Activated CD4-positive, alpha-beta T cell treated with anti-CD3 and anti-CD28 coated beads for 1 hour (primary cell): ENCODE measurements around the gene SKA2.
"Not testable (repeated sequence)": the region's sequence is repeated elsewhere in the genome, so short reads cannot be mapped to it uniquely, and the experiment has no call there.

Source experiments
- DNase-seq: peaks from one replicate; pipeline ENCODE4 v3.0.0-alpha.2; 2020

SKA2 gene, protein sequence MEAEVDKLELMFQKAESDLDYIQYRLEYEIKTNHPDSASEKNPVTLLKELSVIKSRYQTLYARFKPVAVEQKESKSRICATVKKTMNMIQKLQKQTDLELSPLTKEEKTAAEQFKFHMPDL

GRCh38 chr17:59154721-59155438, at the start of gene SKA2:
TSS of gene SKA2 (minus strand) at chr17:59155186. CDS start at chr17:59155163, 23 bp downstream.
- peak; percentile 96 for DNase-seq

DNA sequence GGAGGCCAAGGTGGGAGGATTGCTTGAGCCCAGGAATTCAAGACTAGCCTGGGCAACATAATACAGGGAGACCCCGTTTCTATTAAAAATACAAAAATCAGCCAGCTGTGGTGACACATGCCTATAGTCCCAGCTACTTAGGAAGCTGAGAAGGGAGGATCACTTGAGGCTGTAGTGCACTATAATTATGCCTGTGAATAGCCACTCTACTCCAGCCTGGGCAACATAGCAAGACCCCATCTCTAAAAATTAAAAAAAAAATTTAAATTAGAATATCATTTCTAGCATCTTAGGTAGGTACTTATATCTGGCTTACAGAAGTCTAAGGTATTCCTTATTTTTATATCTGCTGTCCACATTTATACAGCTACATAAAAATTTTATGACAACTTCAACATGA, 47.3 kb upstream of the SKA2 start:
- no peak for DNase-seq

- DNase-seq, result no peak
Observed at GRCh38 chr17:59199398-59199797, 44.4 kb upstream of the SKA2 start.

GRCh38 chr17:59193336-59193862, 38.4 kb upstream of the SKA2 start:
- DNase-seq, result no peak

DNA sequence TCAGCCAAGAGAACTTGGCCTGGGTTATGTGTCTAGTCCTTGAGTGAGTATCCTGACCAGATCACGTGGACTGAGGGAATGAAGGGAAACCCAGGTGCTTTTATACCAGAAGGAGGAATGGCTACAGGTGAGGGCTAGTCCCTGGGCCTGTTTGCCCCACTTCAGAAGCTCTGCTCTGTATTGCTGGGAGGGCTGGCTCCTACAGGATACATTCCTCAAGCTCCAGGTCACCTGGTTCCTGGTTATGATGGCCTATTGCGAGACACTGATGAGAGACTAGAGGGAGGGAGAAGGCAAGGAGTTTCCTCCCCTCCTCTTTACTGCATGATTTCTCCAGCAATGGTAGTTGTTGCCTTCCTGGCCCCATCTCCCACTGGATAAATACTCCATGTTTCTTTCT, 35.8 kb upstream of the SKA2 start:
- DNase-seq, result no peak

GRCh38 chr17:59186850-59187249, 31.9 kb upstream of the SKA2 start:
- no peak for DNase-seq

DNA sequence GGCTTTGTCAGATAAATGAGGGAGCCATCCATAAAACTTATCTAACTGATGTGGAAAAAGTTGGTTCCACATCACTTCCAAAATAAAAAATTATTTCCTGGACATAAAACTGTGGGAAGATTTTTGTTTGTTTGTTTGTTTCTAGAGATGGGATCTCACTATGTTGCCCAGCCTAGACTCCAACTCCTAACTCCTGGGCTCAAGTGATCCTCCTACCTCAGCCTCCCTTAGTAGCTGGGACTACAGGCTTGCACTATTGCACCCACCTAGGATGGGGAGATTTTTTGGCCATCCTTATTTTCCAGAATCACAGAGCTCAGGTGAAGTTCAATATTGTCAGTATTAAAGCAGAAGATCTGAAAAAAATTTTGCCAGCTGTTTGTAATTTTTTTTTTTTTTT, 31.0 kb upstream of the SKA2 start:
- no peak for DNase-seq

- no peak for DNase-seq
Observed at GRCh38 chr17:59181481-59181880, 26.5 kb upstream of the SKA2 start.

DNA sequence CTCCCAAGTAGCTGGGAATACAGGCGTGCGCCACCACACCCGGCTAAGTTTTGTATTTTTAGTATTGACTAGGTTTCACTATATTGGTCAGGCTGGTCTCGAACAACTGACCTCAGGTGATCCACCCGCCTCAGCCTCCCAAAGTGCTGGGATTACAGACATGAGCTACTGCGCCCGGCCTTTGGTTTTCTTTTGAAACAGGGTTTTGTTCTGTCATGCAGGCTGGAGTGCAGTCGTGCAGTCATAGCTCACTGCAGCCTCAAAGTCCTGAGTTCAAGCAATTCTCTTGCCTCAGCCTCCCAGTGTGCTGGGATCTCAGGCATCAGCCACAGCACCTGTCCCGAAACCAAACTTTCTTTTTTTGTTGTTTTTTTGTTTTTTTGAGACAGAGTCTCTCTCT, 25.6 kb upstream of the SKA2 start:
- DNase-seq, result no peak

DNA sequence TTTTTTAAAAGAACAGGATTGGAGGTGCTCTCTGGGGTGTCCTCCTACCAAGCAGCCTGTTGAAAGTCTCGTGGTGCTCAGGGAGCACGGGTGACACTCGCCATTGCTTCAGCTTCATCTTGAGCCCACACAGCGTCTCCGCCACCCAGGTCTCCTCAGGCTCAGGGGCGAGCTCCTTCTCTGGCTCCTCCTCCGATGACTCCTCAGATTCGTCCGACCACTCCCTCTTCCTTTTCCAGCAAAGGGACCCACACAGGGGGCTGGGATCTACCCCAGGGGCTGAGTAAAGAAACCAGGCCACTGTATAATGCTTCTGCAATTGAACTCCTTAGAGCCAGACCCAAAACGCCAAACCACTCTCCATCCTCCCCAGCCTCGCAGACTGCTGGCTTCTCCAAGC, 24.6 kb upstream of the SKA2 start:
- DNase-seq, result not testable (repeated sequence)

- DNase-seq, result no peak
Observed at GRCh38 chr17:59178266-59178985, 23.4 kb upstream of the SKA2 start.

- DNase-seq, result no peak
Observed at GRCh38 chr17:59175076-59175475, 20.1 kb upstream of the SKA2 start.

GRCh38 chr17:59174671-59175070, 19.7 kb upstream of the SKA2 start:
- no peak for DNase-seq

GRCh38 chr17:59172436-59173004, 17.5 kb upstream of the SKA2 start:
- DNase-seq, result no peak

DNA sequence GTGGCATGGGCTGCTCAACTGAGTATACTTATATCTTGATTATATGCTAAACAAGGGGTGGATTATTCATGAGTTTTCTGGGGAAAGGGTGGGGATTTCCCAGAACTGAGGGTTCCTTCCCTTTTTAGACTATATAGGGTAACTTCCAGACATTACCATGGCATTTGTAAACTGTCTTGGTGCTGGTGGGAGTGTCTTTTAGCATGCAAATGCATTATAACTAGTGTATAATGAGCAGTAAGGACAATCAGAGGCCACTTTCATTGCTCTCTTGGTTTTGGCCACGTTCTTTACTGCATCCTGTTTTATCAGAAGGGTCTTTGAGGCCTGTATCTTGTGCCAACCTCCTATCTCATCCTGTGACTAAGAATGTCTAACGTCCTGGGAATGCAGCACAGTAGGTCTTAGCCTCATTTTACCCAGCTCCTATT, 12.6 kb upstream of the SKA2 start:
- no peak for DNase-seq

DNA sequence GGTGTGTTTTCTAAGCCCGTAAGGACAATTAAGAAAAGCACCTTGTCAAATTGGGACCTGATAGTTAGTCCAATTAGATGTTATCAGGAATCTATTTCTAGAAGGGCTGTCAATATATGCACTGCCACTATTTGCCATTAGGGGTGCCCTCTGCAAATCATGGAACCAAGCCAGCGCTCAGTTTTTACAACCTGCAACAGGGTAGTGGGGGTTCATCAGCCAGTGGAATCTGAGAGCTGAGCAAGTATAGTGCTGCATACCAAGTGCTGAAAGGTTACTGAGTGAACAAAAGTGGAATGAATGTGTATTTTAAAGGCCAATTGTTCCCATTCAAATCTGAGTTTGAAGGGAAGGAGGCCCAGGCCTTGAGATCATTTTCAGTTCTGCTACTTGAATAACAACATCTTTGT, 11.0 kb upstream of the SKA2 start:
- no peak for DNase-seq

DNA sequence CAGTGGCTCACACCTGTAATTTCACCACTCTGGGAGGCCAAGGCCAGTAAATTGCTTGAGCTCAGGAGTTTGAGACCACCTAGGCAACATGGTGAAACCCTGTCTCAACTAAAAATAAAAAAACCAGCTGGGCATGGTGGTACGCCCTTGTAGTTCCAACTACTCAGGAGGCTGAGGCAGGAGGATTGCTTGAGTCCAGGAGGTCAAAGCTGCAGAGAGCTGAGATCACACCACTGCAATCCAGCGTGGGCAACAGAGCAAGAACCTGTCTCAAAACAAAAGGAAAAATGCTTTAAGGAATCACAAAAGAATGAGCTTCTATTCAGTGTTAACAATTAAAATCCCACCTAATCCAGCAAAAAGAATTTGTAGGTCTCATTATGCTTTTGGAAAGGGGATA, 6.5 kb upstream of the SKA2 start:
- no peak for DNase-seq

DNA sequence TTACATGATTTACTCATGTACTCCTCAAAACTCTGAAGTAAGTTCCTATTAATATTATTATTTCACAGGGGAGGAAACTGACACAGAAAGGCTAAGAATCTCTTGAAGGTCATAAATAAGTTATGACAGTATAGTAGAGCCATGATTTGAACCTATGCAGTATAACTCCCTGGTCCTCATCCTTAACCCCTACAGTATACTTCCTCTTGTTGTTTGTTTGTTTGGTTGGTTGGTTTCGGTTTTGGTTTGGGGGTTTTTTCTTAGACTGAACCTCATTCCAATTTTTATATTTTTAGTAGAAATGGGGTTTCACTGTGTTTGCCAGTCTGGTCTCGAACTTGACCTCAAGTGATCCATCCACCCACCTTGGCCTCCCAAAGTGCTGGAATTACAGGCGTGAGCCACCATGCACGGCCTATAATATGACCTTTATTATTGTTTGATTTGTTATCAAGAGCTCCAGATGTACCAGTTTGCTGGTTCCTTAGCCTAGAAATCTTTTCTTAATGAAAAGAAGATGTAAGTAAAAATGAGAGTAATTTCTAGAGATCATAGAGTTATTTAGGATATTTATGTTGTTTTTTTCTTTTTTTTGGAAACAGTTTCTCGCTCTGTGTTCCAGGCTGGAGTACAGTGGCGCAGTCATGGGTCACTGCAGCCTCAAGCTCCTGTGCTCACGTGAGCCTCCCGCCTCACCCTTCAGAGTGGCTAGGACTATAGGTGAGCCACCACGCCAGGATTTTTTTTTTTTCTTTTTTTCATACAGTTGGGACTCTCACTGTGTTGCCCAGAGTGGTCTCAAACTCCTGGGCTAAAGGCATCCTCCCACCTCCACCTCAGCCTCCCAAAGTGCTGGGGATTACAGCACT, 5.4 kb upstream of the SKA2 start:
- DNase-seq, result no peak

GRCh38 chr17:59155439-59156177, 622 bp upstream of the SKA2 start, which contains the start of gene PRR11:
TSS of gene PRR11 (plus strand) at chr17:59155746. CDS start at chr17:59169753, 14,007 bp downstream.
- DNase-seq, result peak; percentile 85

- no peak for DNase-seq
Observed at GRCh38 chr17:59154292-59154720, 680 bp downstream of the SKA2 start.

DNA sequence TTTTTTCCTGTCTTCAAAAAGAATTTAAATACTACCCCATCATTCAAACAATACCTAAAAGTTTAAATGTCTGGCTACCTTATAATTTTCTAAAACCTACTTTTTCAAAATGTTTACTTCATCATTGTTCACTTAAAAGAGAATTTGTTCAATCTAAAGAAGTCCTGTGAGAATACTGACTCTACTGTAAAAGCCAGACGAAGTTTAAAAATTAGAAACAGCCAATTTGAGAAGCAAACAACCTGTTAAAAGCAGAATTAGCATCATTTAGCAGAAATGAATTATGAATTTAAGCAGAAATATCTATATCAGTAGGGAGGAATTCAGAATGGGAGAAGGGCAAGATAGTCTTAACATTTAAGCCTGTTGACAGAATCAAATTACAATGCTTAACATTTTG, 2.1 kb downstream of the SKA2 start:
- no peak for DNase-seq

GRCh38 chr17:59151591-59151990, 3.4 kb downstream of the SKA2 start:
- no peak for DNase-seq
